GM21515 (cell line): Measurements from ENCODE around the gene SDHAF4.
"Not testable (repeated sequence)": the region's sequence is repeated elsewhere in the genome, so short reads cannot be mapped to it uniquely, and the experiment has no call there.

Experiments used
- ATAC-seq: cut with Tn5 transposase; IDR thresholded peaks from one replicate; pipeline ENCODE4 v1.9.1; 2021; ENCODE audit not compliant: unreplicated experiment

The SDHAF4 gene

GRCh38 chr6:70566751-70567382 lies at the start of gene SDHAF4:
Gene SDHAF4, plus strand, starts transcription at chr6:70566930. Its CDS starts 11 bp downstream, at chr6:70566941.
- ATAC-seq = peak; percentile 99

DNA sequence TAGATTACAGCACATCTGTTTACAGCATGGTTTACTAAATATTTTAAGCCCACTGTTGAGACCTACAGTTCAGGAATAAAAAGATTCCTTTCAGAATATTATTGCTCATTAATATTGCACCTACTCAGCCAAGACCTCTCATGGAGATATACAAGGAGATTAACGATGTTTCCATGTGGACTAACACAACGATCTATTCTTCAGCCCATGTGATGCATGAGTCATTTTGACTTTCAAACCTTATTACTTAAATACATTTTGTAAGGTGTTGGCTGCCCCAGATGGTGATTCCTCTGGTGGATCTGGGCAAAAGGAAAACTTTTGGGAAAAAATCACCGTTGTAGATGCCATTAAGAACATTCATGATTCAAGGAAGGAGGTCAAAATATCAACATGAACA lies 48.0 kb upstream of the SDHAF4 start:
- ATAC-seq = no peak

DNA sequence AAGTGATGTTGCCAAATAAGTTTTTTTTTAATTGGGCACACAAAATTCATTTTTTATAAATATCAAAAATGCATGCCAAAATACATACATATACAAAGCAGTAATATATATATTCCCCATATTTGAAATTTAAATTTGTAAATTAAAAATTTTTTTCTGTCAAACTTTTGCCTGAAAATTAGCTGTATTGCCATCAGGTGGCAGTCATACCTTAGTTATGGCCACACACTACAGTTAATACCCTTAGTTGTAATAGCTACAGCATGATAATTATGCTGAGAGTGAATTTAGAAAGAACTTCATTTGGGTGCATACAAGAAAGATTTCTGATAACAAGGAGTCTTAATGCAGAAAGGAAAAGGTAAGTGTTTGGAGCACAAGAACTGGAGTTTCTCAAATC lies 46.2 kb upstream of the SDHAF4 start:
- no peak for ATAC-seq

- no peak for ATAC-seq
Measured at GRCh38 chr6:70524721-70525286, 41.9 kb upstream of the SDHAF4 start.

DNA sequence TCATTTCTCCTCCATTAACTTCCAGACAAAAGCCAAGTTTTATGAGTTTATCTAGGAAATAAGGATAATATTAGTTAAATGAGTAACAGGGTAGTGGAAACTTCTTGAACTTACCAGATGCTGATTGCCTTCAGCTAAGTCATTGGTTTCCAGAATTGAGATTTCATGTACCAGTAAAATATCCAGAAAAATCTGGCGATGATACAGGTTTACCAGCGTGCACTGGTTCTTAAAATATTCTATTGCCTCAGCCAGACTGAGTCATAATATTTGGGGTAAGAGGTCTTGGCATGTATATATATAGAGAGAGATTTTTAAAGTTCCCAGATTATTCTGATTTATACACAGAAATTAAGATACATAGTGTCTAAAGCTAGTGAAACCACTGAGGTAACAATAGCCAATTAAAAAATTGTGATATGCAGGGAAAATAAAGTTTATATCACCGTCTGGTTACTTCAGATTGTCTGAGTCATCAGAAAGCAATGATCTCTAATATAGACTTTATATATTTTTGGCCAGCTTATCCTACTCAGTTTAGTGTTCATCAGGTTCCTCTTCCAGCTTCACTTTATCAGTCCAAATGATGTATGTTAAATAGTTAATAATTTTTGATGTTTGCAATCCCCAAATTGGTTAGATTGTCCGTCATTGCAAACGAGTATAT lies 39.5 kb upstream of the SDHAF4 start:
- ATAC-seq = no peak

DNA sequence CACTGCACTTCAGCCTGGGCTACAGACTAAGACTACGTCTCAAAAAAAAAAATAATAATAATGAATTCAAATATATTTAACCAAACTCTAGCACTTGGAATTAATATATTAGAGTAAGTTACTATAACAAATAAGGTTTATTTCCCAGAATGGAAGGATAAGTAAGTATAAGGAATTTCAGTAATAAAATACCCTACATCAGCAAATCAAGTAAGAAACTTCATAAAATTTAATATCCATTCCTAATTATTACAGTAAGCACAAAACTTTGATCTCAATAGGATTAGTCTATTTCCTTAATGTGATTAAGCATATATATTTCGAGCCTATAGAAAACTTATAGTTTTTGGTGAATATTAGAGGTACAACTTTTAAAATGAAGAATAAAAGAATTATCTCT lies 36.7 kb upstream of the SDHAF4 start:
- ATAC-seq = no peak

- ATAC-seq = no peak
Measured at GRCh38 chr6:70531133-70531532, 35.6 kb upstream of the SDHAF4 start.

DNA sequence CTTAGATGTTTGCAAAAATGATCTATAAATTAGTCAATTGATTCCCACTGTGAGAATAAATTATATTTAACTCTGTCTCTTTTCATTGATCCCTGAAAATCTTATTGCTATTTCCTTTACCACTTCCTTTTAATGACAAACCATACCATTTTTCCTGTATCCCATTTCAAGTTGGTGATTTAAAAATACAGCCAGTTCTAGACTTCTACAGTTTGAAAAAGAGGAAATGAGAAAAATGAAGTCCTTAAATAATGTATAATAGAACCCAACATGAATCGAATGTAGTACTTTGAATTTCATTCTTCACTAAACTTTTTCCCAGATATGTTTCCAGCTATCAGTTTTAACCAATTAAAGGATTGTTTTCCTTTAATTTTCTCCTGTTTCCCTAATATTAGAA lies 29.5 kb upstream of the SDHAF4 start:
- no peak for ATAC-seq

DNA sequence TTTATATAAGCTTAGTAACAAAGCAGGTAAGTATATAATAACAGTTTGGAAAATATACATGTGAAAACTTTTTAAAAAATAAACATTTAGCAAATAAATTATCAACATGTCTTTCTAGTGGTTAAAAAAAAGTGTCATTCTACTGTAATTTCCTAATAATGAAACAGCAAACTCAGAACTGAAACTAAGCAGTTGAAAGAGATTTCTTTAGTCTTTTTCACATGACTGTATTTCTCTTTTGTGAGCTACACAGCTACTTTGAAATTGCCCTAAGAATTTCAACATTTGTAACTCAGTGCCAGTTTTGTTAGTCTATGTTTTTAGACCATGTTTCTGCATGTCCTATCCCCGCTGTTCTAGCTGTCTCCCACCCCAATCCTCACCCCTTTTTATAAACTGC lies 28.4 kb upstream of the SDHAF4 start:
- peak; percentile 53 for ATAC-seq

DNA sequence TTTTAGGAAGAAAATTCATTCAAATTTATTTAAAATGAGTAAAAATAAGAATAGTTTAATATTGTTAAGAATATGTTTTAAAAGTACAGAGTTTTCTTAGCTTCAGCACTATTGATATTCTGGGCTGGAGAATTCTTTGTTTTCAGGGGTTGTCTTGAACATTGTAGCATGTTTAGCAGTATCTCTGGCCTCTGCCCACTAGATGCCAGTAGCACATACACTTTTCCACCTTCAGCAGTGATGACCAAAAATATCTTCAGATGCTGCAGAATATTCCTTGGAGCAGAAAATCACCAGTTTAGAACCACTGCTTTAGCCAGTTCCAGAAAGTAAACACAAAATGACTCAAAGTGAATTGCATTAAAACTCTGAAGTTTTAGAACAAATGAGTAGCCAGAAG lies 19.4 kb upstream of the SDHAF4 start:
- no peak for ATAC-seq

DNA sequence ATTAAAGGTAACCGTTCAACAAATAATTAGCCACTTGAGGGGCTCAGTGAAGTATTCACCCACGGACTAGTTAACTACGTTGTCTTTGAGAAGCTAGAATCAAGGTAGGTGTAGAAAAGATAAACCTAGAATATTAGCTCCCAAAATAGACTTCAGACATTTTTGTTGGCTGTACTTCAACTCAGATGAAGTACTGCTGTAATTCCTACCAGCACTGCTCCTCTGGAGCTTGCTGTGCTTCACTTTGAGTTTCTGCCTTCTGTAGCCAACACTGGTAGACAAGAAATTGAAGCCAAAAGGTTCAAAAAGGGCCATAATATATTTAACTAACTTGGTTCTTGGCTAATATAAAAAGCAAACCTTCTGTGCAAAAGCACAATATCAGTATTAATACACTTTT lies 18.8 kb upstream of the SDHAF4 start:
- ATAC-seq = no peak

- no peak for ATAC-seq
Measured at GRCh38 chr6:70549327-70549726, 17.4 kb upstream of the SDHAF4 start.

DNA sequence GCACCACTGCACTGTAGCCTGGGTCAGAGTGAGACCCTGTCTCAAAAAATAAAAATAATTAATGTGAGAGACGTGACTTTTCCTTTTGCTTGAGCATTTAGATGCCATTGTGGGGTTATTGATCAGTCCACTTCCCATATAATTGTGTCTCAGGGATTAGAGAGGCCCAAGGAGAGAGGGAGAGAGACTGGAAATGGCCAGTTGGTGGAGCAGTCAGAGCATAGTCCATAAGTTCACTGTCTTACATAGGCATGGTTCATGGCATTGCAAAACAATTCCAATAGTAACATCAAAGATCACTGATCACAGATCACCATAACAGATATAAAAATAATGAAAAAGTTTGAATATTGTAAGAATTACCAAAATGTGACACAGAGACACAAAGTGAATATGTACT lies 15.2 kb upstream of the SDHAF4 start:
- no peak for ATAC-seq

GRCh38 chr6:70552286-70552940 lies 14.3 kb upstream of the SDHAF4 start:
- ATAC-seq = not testable (repeated sequence)

- ATAC-seq = no peak
Measured at GRCh38 chr6:70552974-70553373, 13.8 kb upstream of the SDHAF4 start.

DNA sequence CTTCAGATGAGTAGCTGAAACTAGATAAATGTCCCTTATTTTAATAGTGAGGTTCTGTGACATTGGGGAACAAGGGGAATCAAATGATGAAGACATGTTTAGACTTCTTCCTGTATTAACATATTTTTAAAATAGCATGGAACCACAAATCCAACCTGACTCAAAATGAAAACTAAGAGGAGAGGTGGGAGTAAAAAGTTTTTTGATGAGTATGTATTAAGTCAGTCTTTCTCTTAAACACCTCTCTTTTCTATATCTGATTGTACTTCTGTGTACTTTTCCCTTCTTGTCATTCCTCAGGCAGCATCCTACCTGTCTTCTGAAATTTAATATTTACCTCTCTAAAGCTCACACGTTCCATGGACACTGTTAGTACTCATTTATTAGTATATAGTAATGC lies 8.7 kb upstream of the SDHAF4 start:
- no peak for ATAC-seq

DNA sequence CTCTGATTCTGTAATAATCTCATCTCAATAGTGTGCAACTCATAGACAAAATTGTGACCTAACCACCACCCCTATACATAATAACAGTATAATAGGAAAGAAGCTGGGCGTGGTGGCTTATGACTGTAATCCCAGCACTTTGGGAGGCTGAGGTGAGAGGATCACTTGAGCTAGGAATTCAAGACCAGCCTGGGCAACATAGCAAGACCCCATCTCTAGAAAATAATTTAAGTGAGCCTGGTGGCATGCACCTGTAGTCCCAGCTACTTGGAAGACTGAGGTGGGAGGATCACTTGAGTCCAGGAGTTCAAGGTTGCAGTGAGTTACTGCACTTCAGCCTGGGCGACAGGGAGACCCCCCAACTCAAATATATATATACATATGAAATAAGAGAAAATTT lies 4.3 kb upstream of the SDHAF4 start:
- ATAC-seq = not testable (repeated sequence)

DNA sequence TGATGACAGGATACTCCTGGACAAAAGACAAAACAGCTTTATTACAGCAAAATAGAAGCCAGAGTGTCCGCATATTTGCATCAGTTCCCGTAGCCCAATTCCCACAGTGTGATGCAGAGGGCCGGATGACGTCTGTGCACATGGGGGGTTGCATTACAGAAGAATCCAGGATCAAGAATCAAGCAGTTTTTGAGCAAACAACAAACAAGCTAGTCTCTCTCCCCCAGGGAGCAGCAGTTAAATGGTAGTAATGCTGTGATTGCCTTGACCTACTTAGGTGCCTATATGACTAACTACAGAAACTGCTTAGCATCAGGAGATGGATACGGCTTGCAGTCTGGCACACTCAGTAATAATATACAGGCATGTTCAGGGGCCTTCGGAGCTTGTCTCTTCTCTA lies 3.2 kb upstream of the SDHAF4 start:
- no peak for ATAC-seq

- no peak for ATAC-seq
Measured at GRCh38 chr6:70574643-70575042, 7.9 kb downstream of the SDHAF4 start.

- ATAC-seq = no peak
Measured at GRCh38 chr6:70575899-70576495, 9.3 kb downstream of the SDHAF4 start.

GRCh38 chr6:70586114-70586513 lies 19.4 kb downstream of the SDHAF4 start:
- peak; percentile 97 for ATAC-seq

DNA sequence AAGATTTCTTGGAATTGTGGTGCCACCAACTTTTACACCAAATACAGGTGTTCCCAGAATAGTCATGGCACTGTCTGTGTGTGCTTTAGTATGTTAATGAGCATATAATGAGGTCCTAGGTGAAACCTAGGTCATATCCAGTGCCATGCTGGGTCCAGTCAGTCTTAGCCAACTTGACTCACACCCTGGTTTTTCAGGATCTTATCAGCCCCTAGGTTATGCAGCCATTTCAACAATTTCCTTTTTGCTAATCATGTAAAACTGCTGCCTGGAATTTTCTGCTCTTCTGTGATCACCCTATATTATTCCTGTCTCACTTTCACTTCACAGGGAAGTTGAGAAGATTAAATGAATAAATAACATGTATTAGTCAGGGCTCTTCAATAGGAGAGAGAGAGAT lies 23.7 kb downstream of the SDHAF4 start:
- ATAC-seq = no peak
